Activated T-cell treated with anti-CD3 and anti-CD28 coated beads, Interleukin-2, amount 50 U/mL, for 4 hours (primary cell): ENCODE measurements around the gene CPT1C. TPM values are rescaled to one million over a fixed set of nuclear protein-coding genes. Genes with fewer than 3 reads are reported as not detected.

Experiments used
- ATAC-seq, 2 donors: fragments of 200-7000 bp; cut with Tn5 transposase; one replicate each; pipeline ENCODE4 v1.10.0; 2021
- DNase-seq: peaks from one replicate; pipeline ENCODE4 v3.0.0-alpha.2; 2020
- H3K27me3 Mint-ChIP-seq: one replicate; pipeline ENCODE4 v1.8.0; 2021; ENCODE audit warnings: low read depth, mixed read lengths
- H3K36me3 Mint-ChIP-seq: one replicate; pipeline ENCODE4 v1.8.0; 2022; ENCODE audit warnings: mixed read lengths; ENCODE audit not compliant: insufficient read depth
- H3K4me1 Mint-ChIP-seq: one replicate; pipeline ENCODE4 v1.8.0; 2021; ENCODE audit warnings: low read depth, mixed read lengths
- H3K4me3 Mint-ChIP-seq: one replicate; pipeline ENCODE4 v1.8.0; 2021; ENCODE audit warnings: mild to moderate bottlenecking, moderate library complexity, mixed read lengths
- H3K9me3 Mint-ChIP-seq: one replicate; pipeline ENCODE4 v1.8.0; 2021; ENCODE audit warnings: mixed read lengths
- total RNA-seq, 3 donors: library from RNA; stranded (reverse); gene quantifications; one replicate each; pipeline ENCODE4 v1.2.1, GENCODE V29; 2021

Gene CPT1C
- total RNA-seq, 3 donors from 2014 or later = 0.60 to 1.2 (median 0.95) TPM

DNA sequence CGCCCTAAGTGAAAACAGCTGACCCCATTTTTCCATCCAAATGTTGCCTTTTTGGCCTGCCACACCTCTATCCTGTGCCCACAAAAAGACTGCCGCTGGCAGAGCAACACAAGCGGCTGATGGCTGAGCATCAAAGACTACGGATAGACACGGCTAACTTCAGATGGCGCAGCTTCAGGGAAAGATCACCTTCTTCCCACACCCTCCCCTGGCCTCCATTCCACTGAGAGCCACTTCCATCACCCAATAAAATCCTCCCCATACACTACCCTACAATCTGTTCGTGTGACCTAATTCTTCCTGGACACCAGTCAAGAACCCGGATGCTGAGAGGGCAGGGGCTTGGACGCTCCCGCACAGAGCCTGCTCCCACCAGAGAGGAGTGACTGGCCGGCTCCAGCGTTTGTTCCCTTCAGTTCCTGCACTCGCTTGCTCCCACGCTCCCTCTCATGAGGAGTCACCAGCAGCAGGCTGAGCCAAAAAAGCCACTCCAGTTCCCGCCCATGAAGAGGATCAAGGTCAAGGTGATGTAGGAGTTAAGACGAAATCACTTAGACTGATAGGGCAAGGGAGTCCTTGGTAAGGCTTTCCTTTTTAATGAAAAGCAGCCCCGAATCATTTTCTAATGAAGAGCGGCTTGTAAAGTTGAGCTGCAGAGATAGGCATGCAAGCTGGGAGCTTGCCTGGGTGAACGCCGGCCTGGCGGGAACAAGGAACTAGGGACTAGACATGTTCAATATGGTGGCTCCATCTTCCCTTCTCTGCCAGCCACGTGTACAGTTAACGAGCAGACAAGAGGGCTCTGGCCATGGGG lies 36.5 kb downstream of the CPT1C start:
- ATAC-seq (no peak), DNase-seq (no peak)
- no peaks in the 10 kb centered on the region for H3K4me1 Mint-ChIP-seq
- peaks cover 8% of the 10 kb centered on the region for H3K36me3 Mint-ChIP-seq
- H3K27me3 Mint-ChIP-seq = no peaks in the 10 kb centered on the region
- H3K4me3 Mint-ChIP-seq = no peak overlapping the region
- no peaks in the 10 kb centered on the region for H3K9me3 Mint-ChIP-seq

GRCh38 chr19:49730166-49730565 lies 39.2 kb downstream of the CPT1C start:
- Mint-ChIP-seq H3K9me3 (no peaks in the 10 kb centered on the region), H3K4me1 (no peaks in the 10 kb centered on the region), H3K27me3 (peaks cover 4% of the 10 kb centered on the region), H3K36me3 (peaks cover 8% of the 10 kb centered on the region), H3K4me3 (no peak overlapping the region)
- ATAC-seq = no peak
- no peak for DNase-seq

GRCh38 chr19:49738268-49738667 lies 47.4 kb downstream of the CPT1C start:
- no peaks in the 10 kb centered on the region for H3K9me3 Mint-ChIP-seq
- no peak for DNase-seq
- H3K4me3 Mint-ChIP-seq = no peak overlapping the region
- no peak for ATAC-seq
- peaks cover 4% of the 10 kb centered on the region for H3K27me3 Mint-ChIP-seq
- no peaks in the 10 kb centered on the region for H3K36me3 Mint-ChIP-seq
- H3K4me1 Mint-ChIP-seq = peaks cover 4% of the 10 kb centered on the region

DNA sequence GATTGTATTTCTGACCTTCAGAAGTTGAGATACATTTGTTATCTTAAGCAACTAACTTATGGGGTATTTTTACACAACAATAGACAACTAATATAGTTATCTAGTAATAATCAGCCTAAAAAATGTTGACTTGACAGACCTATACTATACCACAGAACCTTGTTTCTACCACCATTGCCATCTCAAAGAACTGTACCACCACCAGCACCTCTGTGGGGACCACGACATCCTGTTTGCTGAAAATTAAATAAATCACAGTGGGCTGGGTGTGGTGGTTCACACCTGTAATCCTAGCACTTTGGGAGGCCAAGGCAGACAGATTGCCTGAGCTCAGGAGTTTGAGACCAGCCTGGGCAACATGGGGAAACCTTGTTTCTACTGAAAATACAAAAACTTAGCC lies 48.2 kb downstream of the CPT1C start:
- H3K9me3 Mint-ChIP-seq = no peaks in the 10 kb centered on the region
- H3K4me3 Mint-ChIP-seq = no peak overlapping the region
- H3K4me1 Mint-ChIP-seq = peaks cover 4% of the 10 kb centered on the region
- H3K36me3 Mint-ChIP-seq = no peaks in the 10 kb centered on the region
- ATAC-seq (no peak), DNase-seq (no peak)
- peaks cover 4% of the 10 kb centered on the region for H3K27me3 Mint-ChIP-seq

- H3K4me1 Mint-ChIP-seq = peaks cover 4% of the 10 kb centered on the region
- DNase-seq = no peak
- no peaks in the 10 kb centered on the region for H3K36me3 Mint-ChIP-seq
- no peaks in the 10 kb centered on the region for H3K9me3 Mint-ChIP-seq
- ATAC-seq = no peak
- no peaks in the 10 kb centered on the region for H3K27me3 Mint-ChIP-seq
- no peak overlapping the region for H3K4me3 Mint-ChIP-seq
Observed at GRCh38 chr19:49739933-49740332, 49.0 kb downstream of the CPT1C start.

- DNase-seq = no peak
- H3K9me3 Mint-ChIP-seq = no peaks in the 10 kb centered on the region
Observed at GRCh38 chr19:49741210-49741844, 50.4 kb downstream of the CPT1C start.

GRCh38 chr19:49744946-49745381 lies 54.0 kb downstream of the CPT1C start:
- no peak for DNase-seq
- H3K27me3 Mint-ChIP-seq = peaks cover 3% of the 10 kb centered on the region
- no peaks in the 10 kb centered on the region for H3K9me3 Mint-ChIP-seq
- H3K36me3 Mint-ChIP-seq = no peaks in the 10 kb centered on the region
- no peak for ATAC-seq
- no peaks in the 10 kb centered on the region for H3K4me1 Mint-ChIP-seq
- no peak overlapping the region for H3K4me3 Mint-ChIP-seq

More at GRCh38 chr19:49741210-49741844, 50.4 kb downstream of the CPT1C start:
- ATAC-seq = no peak
- H3K4me1 Mint-ChIP-seq = peaks cover 4% of the 10 kb centered on the region
- no peaks in the 10 kb centered on the region for H3K36me3 Mint-ChIP-seq
- no peaks in the 10 kb centered on the region for H3K27me3 Mint-ChIP-seq
- H3K4me3 Mint-ChIP-seq = no peak overlapping the region

DNA sequence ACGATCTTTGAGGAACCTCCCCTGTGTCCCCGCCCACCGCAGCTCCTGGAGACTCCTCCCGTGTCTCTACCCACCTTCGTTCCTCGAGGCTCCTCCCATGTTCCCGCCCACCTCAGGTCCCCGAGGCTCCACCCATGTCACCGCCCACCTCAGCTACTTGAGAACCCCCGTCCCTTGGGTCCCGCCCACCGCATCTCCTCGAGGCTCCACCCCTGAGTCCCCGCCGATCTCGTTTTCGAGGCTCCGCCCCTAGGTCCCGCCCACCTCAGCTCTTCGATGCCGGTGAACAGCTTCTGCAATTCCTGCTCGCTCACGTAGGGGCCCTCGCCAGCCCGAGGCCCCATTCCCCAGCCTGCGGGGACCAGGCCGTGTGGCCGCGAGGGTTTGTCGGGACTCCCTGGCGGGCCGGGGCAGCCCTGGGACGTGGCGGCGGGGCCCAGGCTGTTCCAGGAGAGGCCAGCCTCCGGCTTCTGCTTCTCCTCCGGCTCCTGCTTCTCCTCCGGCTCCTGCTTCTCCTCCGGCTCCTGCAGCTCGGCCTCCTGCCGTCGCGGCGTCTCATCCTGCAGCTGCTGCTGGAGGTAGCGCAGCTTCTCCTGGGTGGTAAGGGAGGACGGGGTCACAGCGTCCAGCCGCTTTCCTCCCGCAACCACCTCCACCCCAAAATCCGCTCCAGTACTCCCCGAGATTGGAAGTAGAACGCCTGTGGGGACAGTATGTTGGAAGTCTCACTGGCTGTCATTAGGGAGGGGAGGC lies 55.5 kb downstream of the CPT1C start:
- DNase-seq (peak; percentile 28), ATAC-seq (peak; percentile 77 to 80)
- Mint-ChIP-seq H3K4me1 (no peaks in the 10 kb centered on the region), H3K4me3 (no peak overlapping the region), H3K36me3 (no peaks in the 10 kb centered on the region), H3K9me3 (no peaks in the 10 kb centered on the region), H3K27me3 (peaks cover 3% of the 10 kb centered on the region)

DNA sequence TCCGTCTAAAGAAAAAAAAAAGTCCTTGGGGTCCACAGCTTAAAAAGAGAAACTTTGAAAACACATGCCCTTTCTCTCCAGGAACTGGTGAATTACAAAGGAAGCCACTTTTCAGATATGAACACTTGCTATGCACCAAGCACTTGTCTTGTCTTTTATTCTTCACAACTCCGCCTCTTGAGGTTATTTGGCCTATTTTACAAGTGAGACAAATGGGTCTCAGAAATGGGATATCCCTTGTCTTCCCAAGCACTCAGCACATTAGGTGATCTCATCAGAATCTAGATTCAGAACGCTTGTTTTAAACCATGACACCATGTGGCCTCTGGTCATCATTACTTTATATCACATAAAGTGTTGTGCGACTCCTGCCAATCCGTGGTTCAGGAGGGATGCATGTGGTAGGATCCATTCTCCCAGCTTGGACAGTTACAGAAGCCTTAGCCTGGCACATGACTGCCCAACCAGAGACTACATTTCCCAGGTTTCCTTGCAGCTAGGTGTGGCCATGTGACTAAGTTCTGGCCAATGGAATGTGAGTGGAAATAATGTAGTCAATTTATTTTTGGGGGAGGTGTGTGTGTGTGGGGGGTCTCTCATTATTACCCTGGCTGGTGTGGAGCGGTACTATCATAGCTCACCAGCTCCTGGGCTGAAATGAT lies 58.3 kb downstream of the CPT1C start:
- H3K27me3 Mint-ChIP-seq = peaks cover 3% of the 10 kb centered on the region
- DNase-seq = no peak
- no peak overlapping the region for H3K4me3 Mint-ChIP-seq
- H3K9me3 Mint-ChIP-seq = no peaks in the 10 kb centered on the region
- no peak for ATAC-seq
- H3K36me3 Mint-ChIP-seq = no peaks in the 10 kb centered on the region
- H3K4me1 Mint-ChIP-seq = no peaks in the 10 kb centered on the region

DNA sequence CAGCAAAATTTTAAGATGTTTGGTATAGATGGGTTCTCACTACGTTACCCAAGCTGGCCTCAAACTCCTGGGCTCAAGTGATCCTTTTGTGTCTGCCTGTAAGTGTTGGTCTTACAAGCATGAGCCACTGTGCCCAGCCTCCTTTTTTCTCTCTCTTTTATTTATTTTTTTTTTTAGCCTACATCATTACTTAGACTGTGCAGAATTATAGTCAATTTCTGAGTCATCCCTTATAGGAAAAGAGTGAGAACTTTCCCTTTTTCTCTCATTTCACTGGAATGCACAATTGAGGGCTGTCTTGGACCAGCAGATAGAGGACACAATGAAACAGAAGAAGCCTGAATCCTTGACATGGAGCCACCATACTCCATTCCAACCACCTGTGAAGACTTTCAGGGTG lies 58.9 kb downstream of the CPT1C start:
- H3K4me1 Mint-ChIP-seq = no peaks in the 10 kb centered on the region

DNA sequence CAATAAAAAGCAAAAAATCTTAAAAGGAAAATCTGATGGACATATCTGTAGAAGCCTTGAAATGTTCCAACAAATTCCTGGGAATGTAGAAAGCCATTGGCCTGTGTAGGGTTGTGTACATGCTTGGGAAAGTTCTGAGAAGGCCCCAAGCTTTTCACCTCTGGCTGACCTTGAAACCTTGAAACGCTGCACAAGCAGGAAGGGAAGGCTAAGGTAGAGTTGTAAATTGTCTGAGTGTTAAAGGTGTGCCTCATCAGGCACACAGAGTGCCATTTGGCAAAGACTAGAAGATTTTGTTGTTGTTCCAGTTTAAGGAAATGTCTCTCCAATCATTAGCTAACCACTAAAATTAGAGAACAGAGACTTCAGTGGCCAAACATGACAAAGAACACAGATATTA lies 61.8 kb downstream of the CPT1C start:
- Mint-ChIP-seq H3K9me3 (no peaks in the 10 kb centered on the region), H3K4me3 (no peak overlapping the region), H3K4me1 (no peaks in the 10 kb centered on the region), H3K36me3 (no peaks in the 10 kb centered on the region), H3K27me3 (no peaks in the 10 kb centered on the region)
- DNase-seq (no peak), ATAC-seq (no peak)

More for the DNA sequence above, 58.9 kb downstream of the CPT1C start:
- DNase-seq = no peak
- Mint-ChIP-seq H3K27me3 (peaks cover 3% of the 10 kb centered on the region), H3K9me3 (no peaks in the 10 kb centered on the region), H3K4me3 (no peak overlapping the region), H3K36me3 (no peaks in the 10 kb centered on the region)
- ATAC-seq = no peak

DNA sequence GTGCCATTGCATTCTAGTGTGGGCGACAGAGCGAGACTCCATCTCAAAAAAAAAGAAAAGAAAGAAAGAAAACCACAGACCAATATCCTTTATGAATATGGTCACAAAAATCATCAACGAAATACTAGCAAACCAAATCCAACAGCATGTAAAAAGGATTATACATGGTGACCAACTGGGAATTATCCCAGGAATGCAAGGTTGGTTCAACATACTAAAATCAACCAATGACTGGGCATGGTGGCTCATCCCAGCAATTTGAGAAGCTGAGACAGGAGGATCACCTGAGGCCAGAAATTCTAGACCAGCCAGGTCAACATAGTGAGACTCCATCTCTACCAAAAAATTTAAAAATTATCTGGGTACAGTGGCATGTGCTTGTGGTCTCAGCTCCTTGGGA lies 65.0 kb downstream of the CPT1C start:
- no peaks in the 10 kb centered on the region for H3K9me3 Mint-ChIP-seq
- H3K27me3 Mint-ChIP-seq = no peaks in the 10 kb centered on the region
- H3K4me3 Mint-ChIP-seq = no peak overlapping the region
- ATAC-seq (no peak), DNase-seq (no peak)
- H3K4me1 Mint-ChIP-seq = no peaks in the 10 kb centered on the region
- H3K36me3 Mint-ChIP-seq = no peaks in the 10 kb centered on the region

- H3K36me3 Mint-ChIP-seq = no peaks in the 10 kb centered on the region
- no peak for ATAC-seq
- no peaks in the 10 kb centered on the region for H3K9me3 Mint-ChIP-seq
- H3K4me1 Mint-ChIP-seq = no peaks in the 10 kb centered on the region
- no peak overlapping the region for H3K4me3 Mint-ChIP-seq
- no peak for DNase-seq
- H3K27me3 Mint-ChIP-seq = no peaks in the 10 kb centered on the region
Observed at GRCh38 chr19:49758292-49758691, 67.4 kb downstream of the CPT1C start.

DNA sequence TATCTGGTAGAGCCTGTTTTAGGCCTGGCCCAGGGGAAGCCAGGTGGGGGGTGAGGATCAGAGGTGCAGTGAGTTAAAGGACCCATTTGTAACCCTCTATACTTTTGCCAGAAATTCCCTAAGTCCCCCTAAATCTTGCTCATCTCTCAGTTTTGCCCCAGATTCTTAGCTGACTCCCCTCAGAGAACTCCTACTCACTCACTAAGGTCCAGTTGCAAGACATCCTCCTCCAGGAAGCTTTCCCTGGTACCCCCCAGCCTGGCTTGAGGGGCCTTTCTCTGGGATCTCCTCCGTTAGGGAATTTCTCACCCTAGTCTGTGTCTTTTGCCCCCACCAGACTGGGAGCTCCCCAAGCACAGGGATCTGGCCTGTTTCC lies 70.3 kb downstream of the CPT1C start:
- Mint-ChIP-seq H3K36me3 (no peaks in the 10 kb centered on the region), H3K4me3 (no peak overlapping the region), H3K4me1 (peaks cover 7% of the 10 kb centered on the region), H3K9me3 (no peaks in the 10 kb centered on the region), H3K27me3 (no peaks in the 10 kb centered on the region)
- no peak for ATAC-seq
- DNase-seq = no peak
